GM19240 (cell line): ENCODE measurements around the gene RB1.

ENCODE experiments used
- DNase-seq: peaks from one replicate; pipeline ENCODE4 v3.0.0; 2011; ENCODE audit warnings: low spot score; ENCODE audit not compliant: insufficient read length

The RB1 gene

DNA sequence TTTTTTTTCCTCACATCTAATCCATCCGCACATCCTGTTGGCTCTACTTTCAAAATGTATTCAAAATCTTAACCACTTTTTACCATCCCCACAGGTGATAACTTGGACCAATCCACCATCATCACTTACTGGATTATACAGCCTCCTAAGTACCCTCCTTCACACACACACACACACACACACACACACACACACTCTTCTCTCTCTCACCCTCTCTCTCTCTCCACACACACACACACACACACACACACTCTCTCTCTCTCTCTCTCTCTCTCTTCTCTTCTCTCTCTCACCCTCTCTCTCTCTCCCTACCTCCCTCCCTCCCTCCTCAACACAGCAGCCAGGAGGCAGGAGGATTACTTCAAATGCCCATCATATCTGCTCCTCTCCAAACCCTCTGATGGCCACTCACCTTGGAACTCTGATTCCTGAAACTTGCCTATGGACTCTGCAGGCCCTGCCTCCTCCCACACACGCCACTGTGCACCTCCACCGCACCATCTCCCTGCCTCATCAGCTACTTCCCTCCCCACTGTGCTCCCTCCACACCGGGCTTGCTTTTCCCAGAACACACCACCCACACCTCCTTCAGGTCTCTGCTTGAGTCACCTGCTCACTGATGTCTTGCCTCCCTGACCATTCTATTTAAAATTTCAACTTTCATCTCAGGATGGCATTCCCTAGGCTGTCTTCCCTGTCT, 189.7 kb downstream of the RB1 start:
- DNase-seq, result no peak

GRCh38 chr13:48493851-48494250, 190.3 kb downstream of the RB1 start:
- no peak for DNase-seq

- no peak for DNase-seq
These were observed 191.3 kb downstream of the RB1 start for GRCh38 chr13:48494874-48495273.

DNA sequence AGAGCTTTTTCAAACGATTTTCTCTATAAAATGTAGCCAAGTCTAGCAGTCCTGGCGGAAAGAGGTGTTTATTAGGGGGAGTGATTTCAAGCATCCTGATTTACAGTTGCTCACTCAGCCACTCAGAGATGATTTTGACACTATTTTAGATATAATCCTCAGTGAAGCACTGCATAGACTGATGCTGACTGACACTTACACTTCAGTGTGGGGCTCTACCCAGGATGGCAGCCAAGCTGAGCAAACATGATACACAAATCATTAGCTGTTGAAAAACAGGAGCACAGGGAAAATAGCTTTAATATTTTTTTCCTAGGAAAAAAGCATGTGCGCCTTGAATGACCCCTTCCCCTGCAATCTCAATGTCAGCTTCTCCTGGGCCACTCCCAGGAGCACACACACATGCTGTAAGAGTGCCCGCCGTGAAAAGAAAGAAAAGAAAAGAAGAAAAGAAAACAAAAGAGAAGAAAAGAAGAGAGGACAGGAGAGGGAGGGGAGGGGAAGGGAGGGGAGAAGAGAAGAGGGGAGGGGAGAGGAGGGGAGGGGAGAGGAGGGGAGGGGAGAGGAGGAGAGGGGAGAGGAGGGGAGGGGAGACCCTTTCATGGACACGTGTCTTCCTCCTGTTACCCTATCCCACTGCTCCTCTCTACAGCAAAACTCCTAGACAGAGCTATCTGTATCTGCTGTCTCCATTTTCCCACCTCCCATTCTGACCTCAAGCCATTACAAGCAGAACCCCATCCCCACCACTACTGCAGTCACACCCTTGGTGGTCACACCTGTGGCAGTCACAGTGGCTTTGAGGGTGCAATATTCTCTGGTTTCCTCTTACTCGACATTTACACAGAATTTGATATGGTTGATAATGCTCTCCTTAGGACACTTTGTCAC, 193.0 kb downstream of the RB1 start:
- no peak for DNase-seq

DNA sequence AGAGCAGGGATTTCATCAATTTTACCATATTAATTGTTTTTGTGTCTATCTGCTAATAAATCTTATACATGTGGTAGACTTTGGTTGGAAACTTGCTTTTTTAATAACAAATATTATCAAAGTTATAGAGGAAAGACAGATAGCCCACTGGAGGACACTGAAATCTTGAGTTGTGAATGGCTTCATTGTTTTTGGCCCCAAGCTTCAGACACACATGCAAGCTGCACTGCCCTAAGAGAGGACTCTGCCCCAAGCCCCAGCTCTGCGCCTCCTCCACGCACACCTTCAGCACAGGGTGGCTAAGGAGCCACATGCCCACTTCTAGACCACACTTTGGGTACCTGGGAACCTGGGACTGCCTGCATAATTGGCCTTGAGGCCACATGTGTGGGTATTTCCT, 194.1 kb downstream of the RB1 start:
- DNase-seq, result no peak

DNA sequence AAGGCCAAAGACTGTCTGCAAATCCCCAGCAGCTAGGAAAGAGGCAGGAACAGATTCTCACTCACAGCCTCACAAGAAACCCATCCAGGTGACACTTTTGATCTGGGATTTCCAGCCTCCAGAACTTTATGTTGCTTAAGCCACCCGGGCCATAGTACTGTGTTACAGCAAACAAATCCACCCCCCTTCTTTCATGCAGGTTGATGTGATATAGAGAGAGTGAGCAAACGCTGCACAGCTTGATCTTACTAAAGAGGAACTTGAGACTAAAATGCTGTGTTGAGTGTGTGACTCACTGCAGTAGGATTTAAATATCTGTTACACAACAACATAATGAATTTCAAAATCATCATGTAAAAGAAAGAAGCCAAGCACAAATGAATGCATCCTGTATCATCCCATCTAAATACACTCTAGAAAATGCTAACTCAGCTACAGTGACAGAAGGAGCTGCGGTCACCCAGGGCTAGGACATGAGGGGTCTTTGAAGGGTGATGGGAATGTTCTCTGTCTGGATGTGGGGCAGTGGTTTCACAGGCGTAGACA, 197.2 kb downstream of the RB1 start:
- no peak for DNase-seq

GRCh38 chr13:48501705-48502104, 198.2 kb downstream of the RB1 start:
- no peak for DNase-seq

- DNase-seq, result no peak
These were observed 199.2 kb downstream of the RB1 start for GRCh38 chr13:48502601-48503319.

- no peak for DNase-seq
These were observed 201.1 kb downstream of the RB1 start for GRCh38 chr13:48504606-48505005.

- DNase-seq, result no peak
These were observed 201.5 kb downstream of the RB1 start for GRCh38 chr13:48505012-48505411.

- no peak for DNase-seq
These were observed 202.1 kb downstream of the RB1 start for GRCh38 chr13:48505597-48506091.

DNA sequence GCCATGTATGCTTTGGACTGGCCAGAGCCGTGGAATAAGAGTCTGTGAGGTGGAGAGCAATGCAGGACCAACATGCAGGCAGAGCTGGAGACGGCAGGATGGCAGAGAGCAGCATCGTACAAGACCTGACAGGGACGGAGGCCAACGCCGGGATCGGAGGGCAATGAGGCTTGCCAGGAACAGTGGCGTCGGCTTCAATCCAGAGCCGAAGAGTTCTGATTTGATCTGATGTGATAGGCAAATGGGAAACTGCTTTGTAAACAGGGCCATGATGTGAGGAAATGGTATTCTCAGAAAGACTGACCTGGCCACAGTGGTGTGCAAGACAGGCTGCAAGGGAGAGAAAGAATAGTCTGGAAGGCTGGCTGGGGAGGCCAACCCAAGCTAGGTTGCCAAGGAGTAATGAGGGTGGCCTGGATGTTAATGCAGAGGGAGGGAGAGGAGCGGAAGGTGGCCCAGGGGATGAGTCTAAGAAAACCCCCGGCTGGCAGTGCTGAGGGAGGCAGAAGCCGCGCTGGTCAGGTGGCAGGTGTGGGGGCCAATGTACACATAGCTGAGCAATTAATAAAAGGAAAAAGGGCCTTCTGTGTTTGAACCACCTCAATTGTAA, 202.6 kb downstream of the RB1 start:
- DNase-seq, result no peak

GRCh38 chr13:48507021-48507420, 203.5 kb downstream of the RB1 start:
- no peak for DNase-seq

DNA sequence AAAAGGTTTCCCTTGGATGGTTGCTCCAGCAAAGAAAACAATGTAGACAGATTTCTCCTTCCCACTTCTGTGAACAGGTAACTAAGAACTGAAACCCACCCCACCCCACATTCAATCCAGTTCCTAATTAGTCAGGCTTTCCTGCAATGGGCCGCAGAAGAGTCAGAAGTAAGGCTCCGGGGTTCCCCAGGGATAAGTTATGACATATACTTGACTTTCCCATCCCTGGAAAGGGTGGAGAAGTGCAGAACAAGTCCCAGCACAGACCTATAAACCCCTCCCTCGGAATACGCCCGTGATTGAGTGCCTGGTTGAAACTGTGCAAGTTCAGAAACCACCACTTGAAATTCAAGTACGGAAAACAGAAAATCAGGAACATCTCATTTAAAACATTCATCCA, 204.5 kb downstream of the RB1 start:
- DNase-seq, result no peak

- DNase-seq, result no peak
These were observed 207.1 kb downstream of the RB1 start for GRCh38 chr13:48510698-48511097.

DNA sequence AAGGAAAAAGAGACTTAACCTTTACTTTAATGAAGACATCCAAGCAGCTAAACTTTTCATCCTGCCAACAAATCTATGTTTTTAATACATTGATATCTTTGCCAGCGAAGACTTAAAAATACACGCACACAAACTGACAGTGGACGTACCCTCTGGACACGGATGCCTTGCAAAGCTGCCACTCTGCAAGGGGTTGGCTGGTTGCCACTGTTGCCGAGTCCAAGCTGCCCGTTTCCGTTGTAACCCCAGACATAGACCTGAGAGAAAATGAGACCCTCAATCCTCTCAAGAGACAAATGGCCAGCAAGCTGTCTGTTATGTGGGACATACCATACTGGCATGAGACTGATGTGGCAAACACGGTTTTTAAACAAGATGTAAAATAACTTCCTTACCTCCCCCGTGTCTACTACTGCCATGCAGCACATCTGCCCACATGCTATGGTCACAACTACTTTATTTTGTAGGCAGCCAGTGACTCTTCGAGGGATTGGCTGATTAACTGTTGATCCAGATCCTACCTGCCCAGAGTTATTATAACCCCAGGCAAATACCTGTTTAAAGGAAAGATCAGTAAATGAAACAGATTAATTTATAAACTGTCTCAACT, 208.2 kb downstream of the RB1 start:
- no peak for DNase-seq

DNA sequence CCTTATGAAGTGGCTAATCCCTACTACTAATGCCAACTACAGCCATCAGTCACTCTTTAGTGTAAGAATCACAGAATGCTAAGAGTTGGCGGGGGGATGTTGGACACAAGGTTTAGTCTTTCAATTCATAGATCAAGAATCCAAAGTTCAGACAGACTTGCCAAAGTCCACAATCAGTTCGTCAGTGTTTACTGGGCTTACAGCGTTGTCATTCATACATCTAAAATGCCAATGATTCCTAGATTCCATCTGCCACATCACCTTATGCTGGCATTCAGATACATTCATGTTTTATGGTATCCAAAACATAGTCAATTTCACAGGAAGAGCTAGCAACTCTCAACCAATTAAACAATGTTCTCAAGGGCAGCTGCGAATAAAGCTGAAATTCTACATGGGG, 211.2 kb downstream of the RB1 start:
- no peak for DNase-seq

DNA sequence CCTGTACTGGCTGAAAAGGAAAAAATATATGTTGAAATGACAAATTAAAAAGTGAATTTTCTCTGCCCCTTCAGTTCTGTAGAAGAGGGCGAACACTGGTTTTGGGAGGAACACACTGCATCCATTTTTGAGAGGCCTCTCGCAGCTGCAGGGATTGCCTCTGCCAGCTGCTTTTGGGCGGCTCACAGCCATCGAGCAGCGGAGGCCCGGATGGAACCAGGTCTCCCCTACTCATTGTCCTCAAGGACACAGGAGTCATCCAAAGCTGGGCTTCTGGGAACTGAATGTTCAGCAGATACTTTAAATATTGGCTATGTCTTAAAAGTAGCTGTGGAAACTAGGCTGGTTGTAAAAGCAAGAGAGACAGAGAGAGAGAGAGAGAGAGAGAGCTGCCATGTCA, 212.2 kb downstream of the RB1 start:
- no peak for DNase-seq

- DNase-seq, result no peak
These were observed 214.5 kb downstream of the RB1 start for GRCh38 chr13:48518083-48518482.

GRCh38 chr13:48526286-48526685, 222.7 kb downstream of the RB1 start:
- DNase-seq, result no peak

DNA sequence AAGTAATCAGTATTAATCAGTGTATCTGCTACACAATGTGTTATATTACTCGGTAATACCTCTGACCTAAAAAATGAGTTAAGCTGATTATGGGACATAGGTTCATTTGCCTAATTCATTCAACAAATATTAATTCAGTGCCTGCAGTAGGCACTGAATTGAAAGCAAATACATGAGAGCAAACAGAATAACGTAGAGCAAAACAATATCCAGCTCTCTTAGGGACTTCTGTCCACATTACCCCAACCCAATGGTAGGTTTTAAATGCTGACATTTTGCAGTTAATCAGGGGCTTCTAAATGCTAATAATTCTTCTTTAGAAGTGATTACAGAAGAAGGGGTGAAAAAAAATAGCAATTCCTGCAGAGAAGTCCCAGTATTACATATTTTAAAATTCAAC, 224.4 kb downstream of the RB1 start:
- DNase-seq, result no peak
